Upper lobe of left lung (tissue), 4 donors: Measurements from ENCODE around the gene SPIN2A.
"Not testable (repeated sequence)": the region's sequence is repeated elsewhere in the genome, so short reads cannot be mapped to it uniquely, and the experiment has no call there.

ENCODE experiments used
- CTCF ChIP-seq, 6 experiments: fragments of 450-650 bp in 4 of 6; fragments of 200-600 bp in 2 of 6; sonication (generic) in 2 of 6; IDR thresholded peaks; one replicate each; pipeline ENCODE4 v1.5.1; 2016 to 2019; ENCODE audit warnings: antibody characterized with exemption in 6 of 6
- POLR2A ChIP-seq, 4 donors: fragments of 450-650 bp; IDR thresholded peaks; one replicate each; pipeline ENCODE4 v1.5.1; 2016 to 2017; ENCODE audit warnings: antibody characterized with exemption in 4 of 4, mild to moderate bottlenecking in 2 of 4

GRCh38 chrX:57117566-57117965 is 19.6 kb downstream of the SPIN2A start:
- TF ChIP-seq POLR2A, CTCF (IDR thresholded peaks at IDR 0.05): not testable (repeated sequence)
